Endothelial cell of umbilical vein (primary cell): ENCODE data around the gene DPP6. TPM values are rescaled to one million over a fixed set of nuclear protein-coding genes. Genes with fewer than 3 reads are reported as not detected.

Experiments
- BruUV-seq: library from RNA; stranded (reverse); fragments of 400-500 nt; replicated peaks from 2 replicates; lab custom pipeline; 2021; lab: Mats Ljungman, UMichigan
- CTCF ChIA-PET: fragments of 300-600, 350-600 bp; sonication (Branson Sonifier 250); formaldehyde crosslinking; loops from one replicate; lab custom pipeline; 2021; ENCODE audit warnings: antibody characterized with exemption, inconsistent platforms; lab: Charles Lee
- POLR2A ChIA-PET: fragments of 300-600, 350-600 bp; sonication (Branson Sonifier 250); formaldehyde crosslinking; loops from one replicate; lab custom pipeline; 2021; ENCODE audit warnings: antibody characterized with exemption, inconsistent platforms; lab: Charles Lee
- DNase-seq: peaks from one replicate; pipeline ENCODE4 v3.0.0-alpha.2; 2011; ENCODE audit warnings: low read depth, low spot score
- FAIRE-seq: peaks from 2 replicates; lab custom pipeline; 2011; peaks lifted over from hg19 to GRCh38; lab: Jason Lieb, UNC
- H2AFZ ChIP-seq: 2 replicates; pipeline ENCODE4 v1.6.0; 2012; ENCODE audit warnings: low read depth, low read length, control low read depth, inconsistent platforms
- H3K27ac ChIP-seq: 2 replicates; pipeline ENCODE4 v1.5.1; 2011; ENCODE audit warnings: low read depth, mild to moderate bottlenecking, control low read depth, low read length, moderate library complexity; ENCODE audit not compliant: insufficient read depth
- H3K27me3 ChIP-seq, 2 experiments: 2 replicates each; pipeline versions ENCODE4 v1.6.0 to v1.6.1; 2011; ENCODE audit warnings: low read length in 2 of 2, mixed read lengths in 1 of 2; ENCODE audit not compliant: control insufficient read depth in 2 of 2, insufficient read depth in 2 of 2
- H3K36me3 ChIP-seq, 2 experiments: 2 replicates in 1 of 2; 3 replicates in 1 of 2; pipeline ENCODE4 v1.5.1; 2011; ENCODE audit warnings: low read length in 2 of 2, mild to moderate bottlenecking in 1 of 2, moderate library complexity in 1 of 2; ENCODE audit not compliant: control insufficient read depth in 2 of 2, insufficient read depth in 2 of 2; ENCODE audit errors: extremely low read depth in 1 of 2
- H3K4me1 ChIP-seq: 3 replicates; pipeline ENCODE4 v1.5.1; 2011; ENCODE audit warnings: mild to moderate bottlenecking, low read length; ENCODE audit not compliant: control insufficient read depth, insufficient read depth; ENCODE audit errors: extremely low read depth
- H3K4me2 ChIP-seq: 2 replicates; pipeline ENCODE4 v1.6.1; 2011; ENCODE audit warnings: low read length, control low read depth, mixed read lengths; ENCODE audit not compliant: insufficient read depth
- H3K4me3 ChIP-seq, 3 experiments: fragments of 200-600 bp in 1 of 3; sonication (generic), shearing (Covaris generic) in 1 of 3; replicated peaks in 1 of 3; 2 replicates each; pipeline ENCODE4 v1.5.1; 2011 to 2016; ENCODE audit warnings: control low read depth in 3 of 3, low read length in 3 of 3, mild to moderate bottlenecking in 2 of 3, inconsistent platforms in 1 of 3, low read depth in 1 of 3, moderate library complexity in 1 of 3; ENCODE audit not compliant: insufficient read depth in 1 of 3
- H3K79me2 ChIP-seq: 2 replicates; pipeline ENCODE4 v1.6.0; 2012; ENCODE audit warnings: low read length, inconsistent platforms; ENCODE audit not compliant: control insufficient read depth, insufficient read depth
- H3K9ac ChIP-seq: replicated peaks from 2 replicates; pipeline ENCODE3; 2011; ENCODE audit warnings: low read length, control low read depth; ENCODE audit not compliant: insufficient read depth; ENCODE audit errors: extremely low read depth
- H3K9me1 ChIP-seq: replicated peaks from 3 replicates; pipeline ENCODE4 v1.6.0; 2011; ENCODE audit warnings: mild to moderate bottlenecking, low read length; ENCODE audit not compliant: control insufficient read depth, insufficient read depth; ENCODE audit errors: extremely low read depth
- H3K9me3 ChIP-seq: replicated peaks from 2 replicates; pipeline ENCODE4 v1.5.1; 2012; ENCODE audit warnings: low read length, inconsistent platforms; ENCODE audit not compliant: control insufficient read depth, insufficient read depth
- H4K20me1 ChIP-seq: replicated peaks from 2 replicates; pipeline ENCODE3; 2011; ENCODE audit warnings: mild to moderate bottlenecking, low read length; ENCODE audit not compliant: control insufficient read depth, insufficient read depth; ENCODE audit errors: extremely low read depth
- EZH2 ChIP-seq: IDR thresholded peaks from 2 replicates; pipeline ENCODE4 v1.6.1; 2012; ENCODE audit warnings: borderline replicate concordance, low read depth, mild to moderate bottlenecking, moderate library complexity, low read length, inconsistent platforms; ENCODE audit not compliant: severe bottlenecking
- FOS ChIP-seq: IDR thresholded peaks from 2 replicates; pipeline ENCODE4 v1.6.1; 2011; ENCODE audit warnings: mild to moderate bottlenecking, low read length, moderate library complexity, borderline replicate concordance; ENCODE audit not compliant: insufficient read depth
- GATA2 ChIP-seq: IDR thresholded peaks from 2 replicates; pipeline ENCODE4 v1.7.0; 2011; ENCODE audit warnings: low read depth, mild to moderate bottlenecking, moderate library complexity, mixed read lengths, low read length; ENCODE audit not compliant: insufficient read length, insufficient read depth
- JUN ChIP-seq: IDR thresholded peaks from 2 replicates; pipeline ENCODE4 v1.6.1; 2011; ENCODE audit warnings: borderline replicate concordance, low read depth; ENCODE audit not compliant: insufficient read length, insufficient read depth
- MYC ChIP-seq: IDR thresholded peaks from one replicate; pipeline ENCODE4 v1.6.1; 2011; ENCODE audit warnings: mild to moderate bottlenecking, low read depth, low read length
- POLR2A ChIP-seq: IDR thresholded peaks from 2 replicates; pipeline ENCODE4 v1.6.1; 2012; ENCODE audit warnings: low read depth, mild to moderate bottlenecking, control low read depth, low read length
- POLR2AphosphoS5 ChIP-seq: IDR thresholded peaks from 2 replicates; pipeline ENCODE4 v1.6.1; 2012; ENCODE audit warnings: low read depth, mild to moderate bottlenecking, control low read depth, low read length, moderate library complexity; ENCODE audit not compliant: insufficient read depth
- dilution Hi-C: fragments of 300-500 bp; cut with MboI; formaldehyde crosslinking; loops from one replicate; pipeline ENCODE4 v1.15.0; 2019; ENCODE audit warnings: low sequenced_read_pairs; ENCODE audit not compliant: extremely low pct_ligation_motif_present
- intact Hi-C: fragments of 100-400 bp; cut with micrococcal nuclease; formaldehyde crosslinking; loops from one replicate; pipeline ENCODE4 v1.10.0; 2022
- polyA plus RNA-seq, 4 experiments: library from polyadenylated mRNA; depleted of rRNA in 3 of 4; stranded (reverse) in 3 of 4; unstranded in 1 of 4; fragments of >200 nt; gene quantifications; 2 replicates each; pipeline versions ENCODE4 v1.2.1 to v1.2.3, GENCODE V29; 2011 to 2012; ENCODE audit warnings: missing spikeins in 1 of 4
- total RNA-seq: library from RNA; stranded (reverse); gene quantifications from 2 replicates; pipeline ENCODE4 v1.2.3, GENCODE V29; 2021
- TF ChIP-seq, protein P1 (sequence below): IDR thresholded peaks from 2 replicates; pipeline ENCODE4 v1.6.1; 2011; ENCODE audit not compliant: insufficient read depth, insufficient read length
- TF ChIP-seq, protein P2 (sequence below), 2 donors: IDR thresholded peaks; 1 replicate in 1 of 2; 2 replicates in 1 of 2; pipeline ENCODE4 v1.5.1; 2011; ENCODE audit warnings: low read length in 2 of 2, mild to moderate bottlenecking in 2 of 2, moderate library complexity in 2 of 2, control low read depth in 1 of 2, inconsistent platforms in 1 of 2, low read depth in 1 of 2; ENCODE audit not compliant: insufficient read depth in 1 of 2; ENCODE audit errors: extremely low read depth in 1 of 2

The DPP6 gene
- total and polyA plus RNA-seq, 2 donors (not counting 3 experiments of a cell fraction or from before 2014, with no cell fraction given) = not detected

DNA sequence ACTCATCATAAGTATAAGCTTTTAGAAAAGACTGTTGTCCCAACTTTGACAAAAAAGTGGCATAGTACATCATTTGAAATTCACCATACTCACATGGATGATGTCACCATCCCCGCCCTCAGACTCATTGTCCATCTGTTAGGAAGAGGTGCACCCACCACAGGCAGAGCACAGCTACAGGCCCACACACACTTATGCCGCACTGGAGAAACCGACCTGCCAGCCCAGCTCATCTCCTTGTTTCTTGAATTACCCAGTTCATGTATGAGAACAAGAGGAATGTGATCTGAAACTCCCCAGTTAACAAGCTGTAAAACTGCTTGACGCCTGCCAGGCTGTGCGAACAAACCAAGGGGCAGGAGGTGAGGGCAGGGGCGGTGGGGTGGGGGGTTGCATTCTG, 312.0 kb downstream of the DPP6 start:
- Histone ChIP-seq H3K9me1 (no peaks in the 10 kb centered on the region), H3K36me3 (no peaks in the 10 kb centered on the region), H3K4me3 (no peak overlapping the region), H3K27me3 (no peaks in the 10 kb centered on the region), H2AFZ (no peak overlapping the region), H3K79me2 (no peaks in the 10 kb centered on the region), H4K20me1 (no peaks in the 10 kb centered on the region), H3K9me3 (peaks cover 6% of the 10 kb centered on the region), H3K27ac (no peak overlapping the region), H3K4me1 (no peaks in the 10 kb centered on the region), H3K9ac (no peak overlapping the region), H3K4me2 (no peak overlapping the region)
- CTCF ChIA-PET = no interaction called here
- BruUV-seq = no TSS peak
- FAIRE-seq = no peak
- dilution Hi-C loops = no loop called here
- TF ChIP-seq EZH2 (no peak), JUN (no peak), POLR2AphosphoS5 (no peak), MYC (no peak), GATA2 (no peak), FOS (no peak), POLR2A (no peak)
- TF ChIP-seq, protein P1, sequence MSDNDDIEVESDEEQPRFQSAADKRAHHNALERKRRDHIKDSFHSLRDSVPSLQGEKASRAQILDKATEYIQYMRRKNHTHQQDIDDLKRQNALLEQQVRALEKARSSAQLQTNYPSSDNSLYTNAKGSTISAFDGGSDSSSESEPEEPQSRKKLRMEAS = no peak
- TF ChIP-seq, protein P2, sequence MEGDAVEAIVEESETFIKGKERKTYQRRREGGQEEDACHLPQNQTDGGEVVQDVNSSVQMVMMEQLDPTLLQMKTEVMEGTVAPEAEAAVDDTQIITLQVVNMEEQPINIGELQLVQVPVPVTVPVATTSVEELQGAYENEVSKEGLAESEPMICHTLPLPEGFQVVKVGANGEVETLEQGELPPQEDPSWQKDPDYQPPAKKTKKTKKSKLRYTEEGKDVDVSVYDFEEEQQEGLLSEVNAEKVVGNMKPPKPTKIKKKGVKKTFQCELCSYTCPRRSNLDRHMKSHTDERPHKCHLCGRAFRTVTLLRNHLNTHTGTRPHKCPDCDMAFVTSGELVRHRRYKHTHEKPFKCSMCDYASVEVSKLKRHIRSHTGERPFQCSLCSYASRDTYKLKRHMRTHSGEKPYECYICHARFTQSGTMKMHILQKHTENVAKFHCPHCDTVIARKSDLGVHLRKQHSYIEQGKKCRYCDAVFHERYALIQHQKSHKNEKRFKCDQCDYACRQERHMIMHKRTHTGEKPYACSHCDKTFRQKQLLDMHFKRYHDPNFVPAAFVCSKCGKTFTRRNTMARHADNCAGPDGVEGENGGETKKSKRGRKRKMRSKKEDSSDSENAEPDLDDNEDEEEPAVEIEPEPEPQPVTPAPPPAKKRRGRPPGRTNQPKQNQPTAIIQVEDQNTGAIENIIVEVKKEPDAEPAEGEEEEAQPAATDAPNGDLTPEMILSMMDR (IDR thresholded peaks at IDR 0.05; ENCODE audit: extremely low read depth in 1 of 2, insufficient read depth in 1 of 2, low read depth in 1 of 2, low read length in 2 of 2) = no peak
- intact Hi-C loops = no loop called here
- DNase-seq = no peak
- POLR2A ChIA-PET = no interaction called here
